K562 (cell line): ENCODE results near the gene MAGEB10.

Experiments used
- CAMTA2 ChIP-seq: fragments of 250-450 bp; sonication (Bioruptor Pico); conservative IDR thresholded peaks from 2 replicates; pipeline ENCODE4 v1.5.1; 2022
- CBX5 ChIP-seq: IDR thresholded peaks from 2 replicates; pipeline ENCODE4 v1.6.1; 2014; ENCODE audit warnings: low read depth, borderline replicate concordance
- HNRNPLL ChIP-seq: fragments of 200-400 bp; formaldehyde crosslinking; IDR thresholded peaks from 2 replicates; pipeline ENCODE4 v1.6.1; 2017; ENCODE audit warnings: low read length, low read depth, mild to moderate bottlenecking; ENCODE audit not compliant: poor library complexity, severe bottlenecking
- MYC ChIP-seq, 2 experiments: fragments of 250-450 bp in 1 of 2; sonication (Bioruptor Pico) in 1 of 2; IDR thresholded peaks; 2 replicates each; pipeline versions ENCODE4 v1.5.1 to v1.6.1; 2012 to 2021; ENCODE audit warnings: low read depth in 2 of 2, borderline replicate concordance in 1 of 2, improper control_type of control experiment in 1 of 2, low read length in 1 of 2, mild to moderate bottlenecking in 1 of 2, moderate library complexity in 1 of 2
- NRF1 ChIP-seq, 2 experiments: fragments of 450-650 bp; IDR thresholded peaks in 1 of 2; conservative IDR thresholded peaks in 1 of 2; 2 replicates each; pipeline ENCODE4 v1.6.1; 2014; ENCODE audit warnings: mild to moderate bottlenecking in 2 of 2
- POLR3A ChIP-seq: IDR thresholded peaks from 2 replicates; pipeline ENCODE4 v1.6.1; 2011; ENCODE audit warnings: borderline replicate concordance, mild to moderate bottlenecking, moderate library complexity; ENCODE audit not compliant: insufficient read length, insufficient read depth; ENCODE audit errors: extremely low read depth
- TF ChIP-seq, protein P1 (sequence below), 3 experiments: IDR thresholded peaks in 2 of 3; conservative IDR thresholded peaks in 1 of 3; 2 replicates each; pipeline ENCODE4 v1.5.1; 2011 to 2012; ENCODE audit warnings: low read length in 3 of 3, mild to moderate bottlenecking in 3 of 3, control low read depth in 2 of 3, improper control_type of control experiment in 1 of 3, inconsistent platforms in 1 of 3, low read depth in 1 of 3, mixed read lengths in 1 of 3, moderate library complexity in 1 of 3; ENCODE audit not compliant: insufficient read depth in 2 of 3

- TF ChIP-seq, protein P1, sequence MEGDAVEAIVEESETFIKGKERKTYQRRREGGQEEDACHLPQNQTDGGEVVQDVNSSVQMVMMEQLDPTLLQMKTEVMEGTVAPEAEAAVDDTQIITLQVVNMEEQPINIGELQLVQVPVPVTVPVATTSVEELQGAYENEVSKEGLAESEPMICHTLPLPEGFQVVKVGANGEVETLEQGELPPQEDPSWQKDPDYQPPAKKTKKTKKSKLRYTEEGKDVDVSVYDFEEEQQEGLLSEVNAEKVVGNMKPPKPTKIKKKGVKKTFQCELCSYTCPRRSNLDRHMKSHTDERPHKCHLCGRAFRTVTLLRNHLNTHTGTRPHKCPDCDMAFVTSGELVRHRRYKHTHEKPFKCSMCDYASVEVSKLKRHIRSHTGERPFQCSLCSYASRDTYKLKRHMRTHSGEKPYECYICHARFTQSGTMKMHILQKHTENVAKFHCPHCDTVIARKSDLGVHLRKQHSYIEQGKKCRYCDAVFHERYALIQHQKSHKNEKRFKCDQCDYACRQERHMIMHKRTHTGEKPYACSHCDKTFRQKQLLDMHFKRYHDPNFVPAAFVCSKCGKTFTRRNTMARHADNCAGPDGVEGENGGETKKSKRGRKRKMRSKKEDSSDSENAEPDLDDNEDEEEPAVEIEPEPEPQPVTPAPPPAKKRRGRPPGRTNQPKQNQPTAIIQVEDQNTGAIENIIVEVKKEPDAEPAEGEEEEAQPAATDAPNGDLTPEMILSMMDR (IDR thresholded peaks at IDR 0.05 in 2 of 3, conservative IDR thresholded peaks at IDR 0.05 in 1 of 3; ENCODE audit: insufficient read depth in 2 of 3, low read depth in 1 of 3, low read length in 3 of 3), result no peak
- TF ChIP-seq MYC (IDR thresholded peaks at IDR 0.05; ENCODE audit: low read depth, low read length) (no peak), MYC (CRISPR knock-in tag; IDR thresholded peaks at IDR 0.05; ENCODE audit: borderline replicate concordance, low read depth) (no peak), CAMTA2 (CRISPR knock-in tag) (no peak), NRF1 (conservative IDR thresholded peaks at IDR 0.05 in 1 of 2, IDR thresholded peaks at IDR 0.05 in 1 of 2) (no peak), CBX5 (no peak), POLR3A (no peak), HNRNPLL (no peak)
Measured at GRCh38 chrX:27860337-27860736, 52.5 kb downstream of the MAGEB10 start.
